Measurements from ENCODE around the gene VPS18.

DNA sequence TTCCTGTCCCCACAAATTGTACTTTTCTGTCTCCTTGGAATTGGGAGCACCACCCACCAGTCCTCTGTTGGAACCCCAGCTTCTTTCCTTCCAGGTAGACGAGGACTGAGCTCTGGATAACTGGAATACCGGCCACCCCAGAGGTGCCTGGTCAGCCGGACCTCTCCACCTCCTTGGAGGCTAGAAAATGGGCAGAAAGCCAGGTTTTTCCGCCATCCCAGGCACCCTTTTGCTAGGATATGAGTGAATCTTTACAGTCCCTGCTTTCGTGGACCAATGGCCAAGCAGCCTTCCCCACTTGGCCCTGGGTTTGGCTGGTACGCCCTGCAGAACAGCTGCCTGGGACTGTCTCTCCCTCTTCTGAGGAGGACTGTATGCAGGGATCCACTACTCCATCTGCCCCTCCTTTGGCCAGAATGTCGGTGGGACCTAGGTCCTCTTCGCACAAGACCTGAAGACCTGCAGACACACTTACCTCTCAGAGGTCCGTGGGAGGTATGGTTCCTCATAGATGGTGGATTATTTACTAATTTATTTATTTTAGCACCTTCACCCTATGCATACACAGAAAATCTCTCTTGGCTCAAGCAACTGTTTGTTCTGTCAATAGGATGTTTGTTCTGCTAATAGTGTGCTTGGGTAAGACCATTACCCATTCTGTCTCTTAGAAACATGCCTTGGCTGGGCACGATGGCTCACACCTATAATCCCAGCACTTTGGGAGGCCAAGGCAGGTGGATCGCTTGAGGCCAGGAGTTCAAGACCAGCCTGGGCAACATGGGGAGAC lies 50.5 kb downstream of the VPS18 start:
- TF ChIP-seq, protein P1, sequence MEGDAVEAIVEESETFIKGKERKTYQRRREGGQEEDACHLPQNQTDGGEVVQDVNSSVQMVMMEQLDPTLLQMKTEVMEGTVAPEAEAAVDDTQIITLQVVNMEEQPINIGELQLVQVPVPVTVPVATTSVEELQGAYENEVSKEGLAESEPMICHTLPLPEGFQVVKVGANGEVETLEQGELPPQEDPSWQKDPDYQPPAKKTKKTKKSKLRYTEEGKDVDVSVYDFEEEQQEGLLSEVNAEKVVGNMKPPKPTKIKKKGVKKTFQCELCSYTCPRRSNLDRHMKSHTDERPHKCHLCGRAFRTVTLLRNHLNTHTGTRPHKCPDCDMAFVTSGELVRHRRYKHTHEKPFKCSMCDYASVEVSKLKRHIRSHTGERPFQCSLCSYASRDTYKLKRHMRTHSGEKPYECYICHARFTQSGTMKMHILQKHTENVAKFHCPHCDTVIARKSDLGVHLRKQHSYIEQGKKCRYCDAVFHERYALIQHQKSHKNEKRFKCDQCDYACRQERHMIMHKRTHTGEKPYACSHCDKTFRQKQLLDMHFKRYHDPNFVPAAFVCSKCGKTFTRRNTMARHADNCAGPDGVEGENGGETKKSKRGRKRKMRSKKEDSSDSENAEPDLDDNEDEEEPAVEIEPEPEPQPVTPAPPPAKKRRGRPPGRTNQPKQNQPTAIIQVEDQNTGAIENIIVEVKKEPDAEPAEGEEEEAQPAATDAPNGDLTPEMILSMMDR (IDR thresholded peaks at IDR 0.05; ENCODE audit: low read length) = no peak
- TF ChIP-seq EZH2 (IDR thresholded peaks at IDR 0.05; ENCODE audit: borderline replicate concordance, low read length) = no peak
